ENCODE measurements around the gene FAM229B. TPM values are rescaled to one million over a fixed set of nuclear protein-coding genes. Genes with fewer than 3 reads are reported as not detected.

Gene FAM229B
- total RNA-seq, 2 donors from 2014 or later = 21.0 to 24.3 TPM

DNA sequence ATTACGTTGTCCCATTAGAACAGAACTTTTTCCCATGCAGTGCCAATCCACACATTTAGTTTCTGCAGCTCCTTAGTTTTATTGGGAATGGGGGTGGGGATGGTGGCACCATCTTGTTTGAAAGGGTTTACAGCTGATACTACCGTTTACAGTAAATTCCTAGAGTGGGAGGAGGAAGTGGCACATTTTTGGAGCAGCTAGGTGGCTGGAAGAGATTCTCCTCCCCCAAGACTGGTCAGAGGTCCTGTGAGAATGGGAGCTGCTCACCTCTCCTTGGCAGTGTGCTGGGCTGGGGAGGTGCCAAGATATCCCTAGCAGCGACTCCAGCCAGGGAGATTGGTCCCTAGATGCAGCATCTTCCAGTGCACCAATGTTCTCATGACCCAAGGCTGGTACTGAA lies 45.9 kb upstream of the FAM229B start:
- WGBS, 2 experiments (ENCODE audit: insufficient coverage in 1 of 2, insufficient read length in 1 of 2) = 87 to 90% methylated on average over 1 to 3 of the region's 3 CpGs

DNA sequence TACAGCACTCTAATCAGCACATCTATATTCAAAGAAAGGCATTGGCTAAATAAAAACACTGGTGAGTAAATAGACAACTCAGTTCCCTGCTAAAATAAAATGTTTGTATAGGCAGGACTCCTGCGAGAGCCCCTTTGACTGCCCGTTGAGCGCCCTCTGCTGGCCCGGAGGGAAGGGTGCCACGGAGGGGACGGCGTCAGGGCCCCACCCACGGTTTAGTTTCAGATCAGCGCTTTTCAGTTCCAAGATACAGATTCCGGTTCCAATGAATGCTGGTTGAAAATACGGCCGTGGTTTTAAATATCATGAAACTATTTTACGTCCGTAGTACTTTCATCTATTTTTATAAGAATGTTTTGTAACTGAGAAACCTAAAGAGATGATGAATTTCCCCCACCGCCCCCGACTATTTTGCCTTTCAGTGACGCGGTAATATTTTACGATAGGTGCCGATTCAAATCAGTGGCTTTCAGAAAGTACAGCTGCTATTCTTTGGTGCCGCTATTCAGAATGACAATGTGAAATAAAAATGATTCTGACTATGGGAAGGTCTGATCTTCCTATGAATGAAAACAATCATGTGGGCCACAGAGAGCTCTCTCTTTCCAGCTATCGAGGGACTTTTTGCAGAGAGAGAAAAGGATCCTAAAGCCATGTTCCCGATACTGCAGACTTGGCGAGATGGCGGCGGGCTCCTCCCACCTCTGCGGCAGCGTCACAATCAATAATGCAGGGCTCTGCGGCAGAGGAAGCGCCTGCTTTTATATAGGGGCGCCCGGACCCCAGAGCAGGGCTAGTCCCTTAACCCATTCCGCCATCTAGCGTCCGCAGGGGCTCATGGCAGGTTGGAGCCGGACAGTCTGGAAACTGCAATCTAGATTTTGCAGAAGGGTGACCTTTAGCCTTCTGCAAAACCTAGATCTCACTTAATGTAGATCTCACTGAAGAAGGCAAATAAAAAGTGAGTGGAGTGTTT lies 44.1 kb upstream of the FAM229B start:
- H3K4me1 Mint-ChIP-seq = peaks cover 5% of the 10 kb centered on the region
- Histone ChIP-seq H3K4me3 (ENCODE audit: low read length) (peak overlapping the region; percentile 94), H3K9ac (ENCODE audit: extremely low read depth, low read length, poor library complexity, severe bottlenecking) (peak overlapping the region; percentile 65), H3K27me3 (ENCODE audit: control insufficient read depth, insufficient read depth, low read length, poor library complexity, severe bottlenecking) (no peaks in the 10 kb centered on the region), H3K4me1 (ENCODE audit: control insufficient read depth, insufficient read depth, low read length) (no peaks in the 10 kb centered on the region), H3K36me3 (ENCODE audit: control insufficient read depth, insufficient read depth, low read length) (no peaks in the 10 kb centered on the region), H3K27ac (ENCODE audit: low read depth, low read length) (peak overlapping the region; percentile 83), H3K9me3 (ENCODE audit: control insufficient read depth, low read length) (peaks cover 7% of the 10 kb centered on the region)
- H3K36me3 Mint-ChIP-seq (ENCODE audit: low read depth) = no peaks in the 10 kb centered on the region
- WGBS, 2 experiments (ENCODE audit: insufficient coverage in 1 of 2, insufficient read length in 1 of 2) = 0% methylated on average over 21 to 36 of the region's 36 CpGs
- peak; percentile 98 for DNase-seq
- TF ChIP-seq, protein P1, sequence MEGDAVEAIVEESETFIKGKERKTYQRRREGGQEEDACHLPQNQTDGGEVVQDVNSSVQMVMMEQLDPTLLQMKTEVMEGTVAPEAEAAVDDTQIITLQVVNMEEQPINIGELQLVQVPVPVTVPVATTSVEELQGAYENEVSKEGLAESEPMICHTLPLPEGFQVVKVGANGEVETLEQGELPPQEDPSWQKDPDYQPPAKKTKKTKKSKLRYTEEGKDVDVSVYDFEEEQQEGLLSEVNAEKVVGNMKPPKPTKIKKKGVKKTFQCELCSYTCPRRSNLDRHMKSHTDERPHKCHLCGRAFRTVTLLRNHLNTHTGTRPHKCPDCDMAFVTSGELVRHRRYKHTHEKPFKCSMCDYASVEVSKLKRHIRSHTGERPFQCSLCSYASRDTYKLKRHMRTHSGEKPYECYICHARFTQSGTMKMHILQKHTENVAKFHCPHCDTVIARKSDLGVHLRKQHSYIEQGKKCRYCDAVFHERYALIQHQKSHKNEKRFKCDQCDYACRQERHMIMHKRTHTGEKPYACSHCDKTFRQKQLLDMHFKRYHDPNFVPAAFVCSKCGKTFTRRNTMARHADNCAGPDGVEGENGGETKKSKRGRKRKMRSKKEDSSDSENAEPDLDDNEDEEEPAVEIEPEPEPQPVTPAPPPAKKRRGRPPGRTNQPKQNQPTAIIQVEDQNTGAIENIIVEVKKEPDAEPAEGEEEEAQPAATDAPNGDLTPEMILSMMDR (conservative IDR thresholded peaks at IDR 0.05) = peak; percentile 99
- peak overlapping the region; percentile 73 for H3K4me3 Mint-ChIP-seq
- H3K9me3 Mint-ChIP-seq = peaks cover 12% of the 10 kb centered on the region
- H3K27me3 Mint-ChIP-seq (ENCODE audit: insufficient read depth) = no peaks in the 10 kb centered on the region
- H3K27ac Mint-ChIP-seq = peak overlapping the region; percentile 94

More for the DNA sequence above, 45.9 kb upstream of the FAM229B start:
- no peak overlapping the region for H3K4me3 ChIP-seq (ENCODE audit: low read length)
- Mint-ChIP-seq H3K9me3 (peaks cover 2% of the 10 kb centered on the region), H3K27ac (no peak overlapping the region), H3K4me1 (peaks cover 2% of the 10 kb centered on the region), H3K4me3 (no peak overlapping the region), H3K27me3 (ENCODE audit: insufficient read depth) (no peaks in the 10 kb centered on the region), H3K36me3 (ENCODE audit: low read depth) (no peaks in the 10 kb centered on the region)
- no peaks in the 10 kb centered on the region for H3K27me3 ChIP-seq (ENCODE audit: control insufficient read depth, insufficient read depth, low read length, poor library complexity, severe bottlenecking)
- H3K4me1 ChIP-seq (ENCODE audit: control insufficient read depth, insufficient read depth, low read length) = no peaks in the 10 kb centered on the region
- no peak overlapping the region for H3K9ac ChIP-seq (ENCODE audit: extremely low read depth, low read length, poor library complexity, severe bottlenecking)
- H3K9me3 ChIP-seq (ENCODE audit: control insufficient read depth, low read length) = peaks cover 2% of the 10 kb centered on the region
- no peak for DNase-seq
- H3K27ac ChIP-seq (ENCODE audit: low read depth, low read length) = no peak overlapping the region
- TF ChIP-seq, protein P1 (conservative IDR thresholded peaks at IDR 0.05) = no peak
- no peaks in the 10 kb centered on the region for H3K36me3 ChIP-seq (ENCODE audit: control insufficient read depth, insufficient read depth, low read length)

- peaks cover 7% of the 10 kb centered on the region for H3K9me3 ChIP-seq (ENCODE audit: control insufficient read depth, low read length)
- H3K4me1 ChIP-seq (ENCODE audit: control insufficient read depth, insufficient read depth, low read length) = no peaks in the 10 kb centered on the region
- peaks cover 8% of the 10 kb centered on the region for H3K4me1 Mint-ChIP-seq
- H3K4me3 ChIP-seq (ENCODE audit: low read length) = no peak overlapping the region
- no peak overlapping the region for H3K27ac ChIP-seq (ENCODE audit: low read depth, low read length)
- H3K9me3 Mint-ChIP-seq = peaks cover 12% of the 10 kb centered on the region
- H3K36me3 ChIP-seq (ENCODE audit: control insufficient read depth, insufficient read depth, low read length) = no peaks in the 10 kb centered on the region
- TF ChIP-seq, protein P1 (conservative IDR thresholded peaks at IDR 0.05) = no peak
- no peak overlapping the region for H3K27ac Mint-ChIP-seq
- H3K27me3 Mint-ChIP-seq (ENCODE audit: insufficient read depth) = no peaks in the 10 kb centered on the region
- no peak overlapping the region for H3K9ac ChIP-seq (ENCODE audit: extremely low read depth, low read length, poor library complexity, severe bottlenecking)
- H3K36me3 Mint-ChIP-seq (ENCODE audit: low read depth) = no peaks in the 10 kb centered on the region
- H3K4me3 Mint-ChIP-seq = no peak overlapping the region
- no peaks in the 10 kb centered on the region for H3K27me3 ChIP-seq (ENCODE audit: control insufficient read depth, insufficient read depth, low read length, poor library complexity, severe bottlenecking)
- no peak for DNase-seq
- 77 to 80% methylated on average over 5 to 8 of the region's 8 CpGs for WGBS, 2 experiments (ENCODE audit: insufficient coverage in 1 of 2, insufficient read length in 1 of 2)
Observed at GRCh38 chr6:112044196-112044595, 43.2 kb upstream of the FAM229B start.
